ENCODE measurements around the gene GPC6. TPM values are rescaled to one million over a fixed set of nuclear protein-coding genes. Genes with fewer than 3 reads are reported as not detected.

GPC6 gene
- total and polyA plus RNA-seq, 10 donors, result 0.22 to 9.3 (median 4.5) TPM

DNA sequence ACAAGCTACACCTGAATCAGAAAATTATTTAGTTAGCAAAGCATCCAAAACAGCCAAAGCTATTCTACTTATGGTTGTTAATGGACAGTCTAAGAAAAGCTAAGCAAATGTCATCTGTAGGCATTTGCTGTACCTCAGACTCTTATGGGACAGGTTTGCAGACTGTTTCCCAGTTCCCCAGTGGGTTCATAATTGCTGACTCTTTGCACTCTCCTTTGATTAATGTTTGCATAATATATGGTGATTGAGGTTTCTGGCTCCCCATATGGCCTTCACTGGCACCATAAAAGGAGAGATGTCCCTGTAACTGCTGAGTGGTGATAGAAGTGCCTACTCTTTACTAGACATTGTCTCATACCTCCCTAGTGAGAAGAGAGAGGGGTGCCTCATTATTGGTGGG, 142.1 kb downstream of the GPC6 start:
- H3K9me3 ChIP-seq, result no peaks in the 10 kb centered on the region
- H3K36me3 ChIP-seq, result no peaks in the 10 kb centered on the region
- no peak for DNase-seq
- H3K4me1 ChIP-seq, result no peaks in the 10 kb centered on the region
- TF ChIP-seq, protein P1, sequence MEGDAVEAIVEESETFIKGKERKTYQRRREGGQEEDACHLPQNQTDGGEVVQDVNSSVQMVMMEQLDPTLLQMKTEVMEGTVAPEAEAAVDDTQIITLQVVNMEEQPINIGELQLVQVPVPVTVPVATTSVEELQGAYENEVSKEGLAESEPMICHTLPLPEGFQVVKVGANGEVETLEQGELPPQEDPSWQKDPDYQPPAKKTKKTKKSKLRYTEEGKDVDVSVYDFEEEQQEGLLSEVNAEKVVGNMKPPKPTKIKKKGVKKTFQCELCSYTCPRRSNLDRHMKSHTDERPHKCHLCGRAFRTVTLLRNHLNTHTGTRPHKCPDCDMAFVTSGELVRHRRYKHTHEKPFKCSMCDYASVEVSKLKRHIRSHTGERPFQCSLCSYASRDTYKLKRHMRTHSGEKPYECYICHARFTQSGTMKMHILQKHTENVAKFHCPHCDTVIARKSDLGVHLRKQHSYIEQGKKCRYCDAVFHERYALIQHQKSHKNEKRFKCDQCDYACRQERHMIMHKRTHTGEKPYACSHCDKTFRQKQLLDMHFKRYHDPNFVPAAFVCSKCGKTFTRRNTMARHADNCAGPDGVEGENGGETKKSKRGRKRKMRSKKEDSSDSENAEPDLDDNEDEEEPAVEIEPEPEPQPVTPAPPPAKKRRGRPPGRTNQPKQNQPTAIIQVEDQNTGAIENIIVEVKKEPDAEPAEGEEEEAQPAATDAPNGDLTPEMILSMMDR (IDR thresholded peaks at IDR 0.05 in 8 of 11, conservative IDR thresholded peaks at IDR 0.05 in 3 of 11), result no peak
- TF ChIP-seq POLR2A (IDR thresholded peaks at IDR 0.05) (no peak), POLR2AphosphoS5 (IDR thresholded peaks at IDR 0.05) (no peak)
- H3K27ac ChIP-seq, result no peak overlapping the region
- H3K4me3 ChIP-seq, result no peak overlapping the region
- no peaks in the 10 kb centered on the region for H3K27me3 ChIP-seq (replicated peaks in 1 of 7)
- intact Hi-C loops (cut with DNase I; ENCODE audit: low total_unique reads), result no loop called here

GRCh38 chr13:93372856-93373255, 146.2 kb downstream of the GPC6 start:
- TF ChIP-seq, protein P1 (IDR thresholded peaks at IDR 0.05 in 8 of 11, conservative IDR thresholded peaks at IDR 0.05 in 3 of 11), result no peak
- no peak for TF ChIP-seq POLR2AphosphoS5 (IDR thresholded peaks at IDR 0.05)
- TF ChIP-seq POLR2A (IDR thresholded peaks at IDR 0.05), result no peak
- no peak for DNase-seq
- intact Hi-C loops (cut with DNase I; ENCODE audit: low total_unique reads), result no loop called here
- H3K27ac ChIP-seq, result no peak overlapping the region
- no peaks in the 10 kb centered on the region for H3K27me3 ChIP-seq (replicated peaks in 1 of 7)
- no peaks in the 10 kb centered on the region for H3K9me3 ChIP-seq
- no peaks in the 10 kb centered on the region for H3K4me1 ChIP-seq
- no peaks in the 10 kb centered on the region for H3K36me3 ChIP-seq
- no peak overlapping the region for H3K4me3 ChIP-seq
- WGBS, 5 donors, result 56 to 80% (median 75%) methylated on average over 3 of the region's 3 CpGs

DNA sequence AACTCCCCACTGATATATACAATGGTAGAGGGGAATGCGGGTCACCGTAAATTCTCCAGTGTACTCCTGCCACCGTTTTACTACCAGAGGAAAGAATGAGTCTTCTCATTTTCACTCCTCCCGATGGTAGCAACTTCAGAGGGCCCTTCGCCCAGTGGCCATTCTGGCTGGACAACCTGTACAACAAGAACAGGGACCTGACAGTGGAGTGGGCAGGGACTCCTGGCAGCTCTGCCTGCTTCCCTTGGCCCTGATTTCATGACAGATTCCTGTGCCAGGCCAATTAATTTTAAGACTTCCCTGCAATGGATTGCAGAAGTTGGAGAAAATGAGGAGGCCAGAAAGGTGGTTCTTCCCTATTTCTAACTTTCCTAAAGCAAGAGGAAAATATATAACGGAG, 148.9 kb downstream of the GPC6 start:
- no peak for DNase-seq
- H3K4me3 ChIP-seq, result no peak overlapping the region
- H3K27me3 ChIP-seq (replicated peaks in 1 of 7), result no peaks in the 10 kb centered on the region
- H3K9me3 ChIP-seq, result no peaks in the 10 kb centered on the region
- intact Hi-C loops (cut with DNase I; ENCODE audit: low total_unique reads), result no loop called here
- H3K36me3 ChIP-seq, result no peaks in the 10 kb centered on the region
- no peak overlapping the region for H3K27ac ChIP-seq
- H3K4me1 ChIP-seq, result no peaks in the 10 kb centered on the region
- 73 to 86% (median 82%) methylated on average over 6 of the region's 6 CpGs for WGBS, 5 donors
- TF ChIP-seq, protein P1 (IDR thresholded peaks at IDR 0.05 in 8 of 11, conservative IDR thresholded peaks at IDR 0.05 in 3 of 11), result no peak
- TF ChIP-seq POLR2A (IDR thresholded peaks at IDR 0.05) (no peak), POLR2AphosphoS5 (IDR thresholded peaks at IDR 0.05) (no peak)

DNA sequence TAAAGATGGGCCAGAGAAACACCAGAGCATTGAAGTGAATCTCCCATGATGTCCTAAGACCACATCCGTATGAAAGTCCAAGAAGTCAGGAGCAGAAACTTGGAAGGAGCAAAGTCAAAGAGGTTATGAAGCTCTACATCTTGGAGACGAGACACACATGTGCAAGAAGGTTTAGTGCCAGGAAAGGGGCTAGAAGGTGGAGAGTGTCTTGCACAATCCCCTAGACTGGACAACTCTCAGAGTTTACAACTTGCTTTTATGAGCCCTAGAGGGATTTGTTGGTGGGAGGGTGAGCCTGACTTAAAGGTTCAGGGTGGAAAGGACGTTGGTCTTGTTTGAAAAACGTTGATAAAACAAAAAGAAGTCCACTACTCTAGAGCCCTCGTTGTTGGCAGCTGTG, 150.6 kb downstream of the GPC6 start:
- Histone ChIP-seq H3K4me1 (no peaks in the 10 kb centered on the region), H3K27ac (no peak overlapping the region), H3K9me3 (no peaks in the 10 kb centered on the region), H3K27me3 (replicated peaks in 1 of 7) (no peaks in the 10 kb centered on the region), H3K36me3 (no peaks in the 10 kb centered on the region), H3K4me3 (no peak overlapping the region)
- TF ChIP-seq POLR2AphosphoS5 (IDR thresholded peaks at IDR 0.05), result no peak
- no peak for TF ChIP-seq POLR2A (IDR thresholded peaks at IDR 0.05)
- TF ChIP-seq, protein P1 (IDR thresholded peaks at IDR 0.05 in 8 of 11, conservative IDR thresholded peaks at IDR 0.05 in 3 of 11), result no peak
- intact Hi-C loops (cut with DNase I; ENCODE audit: low total_unique reads), result no loop called here
- no peak for DNase-seq
- WGBS, 5 donors, result 51 to 59% (median 56%) methylated on average over 5 of the region's 5 CpGs
